GM12864 (cell line): ENCODE data around the gene GAS6.

Experiments
- DNase-seq: peaks from one replicate; pipeline ENCODE4 v3.0.0-alpha.2; 2011; ENCODE audit warnings: low read depth
- H3K4me3 ChIP-seq: 2 replicates; pipeline ENCODE4 v1.5.1; 2011; ENCODE audit warnings: mild to moderate bottlenecking, low read depth, low read length, control low read depth
- CTCF ChIP-seq: IDR thresholded peaks from 2 replicates; pipeline ENCODE4 v1.5.1; 2011; ENCODE audit warnings: low read depth, mild to moderate bottlenecking, moderate library complexity, low read length, control low read depth, inconsistent platforms; ENCODE audit errors: missing control alignments

The GAS6 gene

DNA sequence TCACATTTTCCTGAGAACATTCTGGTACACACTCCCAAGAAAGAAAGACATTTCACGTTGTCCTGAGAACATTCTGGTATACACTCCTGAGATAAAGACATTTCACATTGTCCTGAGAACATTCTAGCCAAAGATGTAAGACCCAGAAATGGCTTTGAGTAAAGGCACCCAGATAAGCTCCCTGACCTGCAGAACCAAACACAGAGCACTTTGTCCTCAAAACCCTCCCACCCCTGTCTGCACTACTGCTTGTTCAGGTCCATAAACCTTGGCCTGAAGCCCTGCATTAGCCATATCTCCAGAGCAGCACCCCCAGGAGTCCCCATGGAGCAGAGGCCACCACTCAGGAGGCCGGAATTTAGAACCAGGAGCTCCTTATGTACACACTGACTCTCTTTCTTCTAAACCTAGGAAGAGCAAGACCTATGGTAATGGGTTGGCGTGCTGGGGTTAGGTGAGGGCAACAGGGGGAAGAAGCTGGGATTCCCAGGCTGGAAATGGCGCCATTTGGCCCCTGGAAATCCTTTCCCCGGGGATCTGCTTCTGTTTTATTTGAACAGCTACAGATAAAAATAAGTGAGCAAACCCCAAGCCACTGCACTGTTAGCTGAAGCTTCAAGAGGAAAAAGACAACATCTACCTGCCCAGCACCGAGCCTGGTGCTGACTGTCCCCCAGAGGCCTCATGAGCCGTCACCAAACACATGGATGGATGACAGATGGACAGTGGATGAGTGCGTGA, 13.7 kb downstream of the GAS6 start:
- no peak for DNase-seq
- H3K4me3 ChIP-seq: no peak overlapping the region
- TF ChIP-seq CTCF: no peak

GRCh38 chr13:113849546-113849945, 14.3 kb downstream of the GAS6 start:
- no peak for TF ChIP-seq CTCF
- no peak for DNase-seq
- no peak overlapping the region for H3K4me3 ChIP-seq

GRCh38 chr13:113848431-113849260, 15.2 kb downstream of the GAS6 start:
- no peak overlapping the region for H3K4me3 ChIP-seq
- no peak for TF ChIP-seq CTCF
- no peak for DNase-seq

DNA sequence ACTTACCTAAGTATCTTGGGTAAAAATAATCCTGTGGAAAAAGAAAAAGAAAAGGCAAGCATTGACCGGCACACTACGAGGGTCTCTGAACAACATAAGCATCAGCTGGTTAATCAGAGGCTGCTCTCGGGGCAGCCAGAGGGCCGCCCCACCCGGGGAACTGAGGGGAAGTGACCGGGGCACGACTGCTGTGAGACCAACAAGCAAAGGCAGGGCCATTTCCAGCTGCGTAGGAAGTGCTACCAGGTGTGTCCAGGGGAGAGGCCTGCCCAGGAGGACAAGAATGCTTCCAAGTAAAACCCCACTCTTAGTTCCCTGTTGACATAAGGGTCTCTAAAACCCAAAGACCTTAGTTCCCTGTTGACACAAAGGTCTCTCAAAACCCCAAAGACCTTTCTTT, 15.9 kb downstream of the GAS6 start:
- no peak overlapping the region for H3K4me3 ChIP-seq
- no peak for DNase-seq
- TF ChIP-seq CTCF: no peak

DNA sequence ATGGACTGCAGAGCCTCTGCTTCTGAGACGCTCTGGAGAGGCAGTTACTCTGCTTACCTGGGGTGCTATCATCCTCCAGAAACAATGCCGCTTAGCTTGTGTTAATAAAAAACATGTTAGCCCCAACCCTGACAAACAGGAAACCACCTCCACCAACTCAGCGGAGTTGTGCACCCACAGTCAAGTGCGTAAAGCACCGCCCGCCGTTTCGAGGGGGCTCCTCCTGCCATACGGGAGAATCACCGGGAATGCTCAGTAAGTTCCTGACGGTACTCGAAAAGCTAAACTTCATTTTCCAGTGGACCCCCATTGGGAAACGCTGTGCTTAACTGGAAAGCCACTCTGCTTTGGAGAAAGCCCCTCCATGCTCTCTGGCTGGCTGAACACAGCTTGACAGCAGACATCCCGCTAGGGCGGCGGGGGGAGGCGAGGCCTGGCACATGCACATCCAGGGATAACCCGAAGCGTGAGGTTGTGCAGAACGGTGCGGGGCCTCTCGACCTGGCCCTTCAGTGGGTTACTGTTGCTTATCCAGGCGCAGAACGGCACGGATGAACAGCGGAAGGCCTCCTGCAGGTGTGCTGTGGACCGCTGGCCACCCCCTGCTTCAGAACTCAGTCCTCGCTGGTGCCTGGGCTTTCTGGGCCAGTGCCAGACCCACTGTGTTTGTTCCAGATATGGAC, 17.1 kb downstream of the GAS6 start:
- no peak overlapping the region for H3K4me3 ChIP-seq
- TF ChIP-seq CTCF: no peak
- no peak for DNase-seq

GRCh38 chr13:113845723-113846635, 17.9 kb downstream of the GAS6 start:
- TF ChIP-seq CTCF: no peak
- H3K4me3 ChIP-seq: no peak overlapping the region
- DNase-seq: no peak
